ENCODE data around the gene TFAM. TPM values are rescaled to one million over a fixed set of nuclear protein-coding genes. Genes with fewer than 3 reads are reported as not detected.

The TFAM gene
- total and polyA plus RNA-seq, 2 of the 8 experiments (the other 6 are each of a cell fraction or from before 2014, with no cell fraction given) = 29.3 to 97.3 TPM

DNA sequence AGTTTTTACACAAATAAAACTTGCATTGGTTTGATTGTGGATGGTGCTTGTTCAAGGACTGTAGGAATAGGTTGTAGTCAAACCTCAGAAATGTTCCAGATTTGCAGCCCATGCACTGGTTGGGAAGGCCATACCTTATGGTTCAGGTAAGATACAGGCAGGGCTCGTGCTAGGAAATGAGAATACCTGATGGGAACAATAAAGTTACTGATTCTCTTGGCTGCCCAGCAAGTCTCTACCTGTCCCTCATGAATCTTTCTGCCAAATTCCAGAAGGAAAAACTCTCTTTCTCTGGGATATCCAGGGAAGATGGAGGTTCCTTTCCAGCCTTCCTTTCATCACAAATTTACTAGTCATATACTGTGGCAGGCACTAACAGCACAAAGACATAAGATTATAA, 53.8 kb downstream of the TFAM start:
- no peak overlapping the region for H3K4me2 ChIP-seq (ENCODE audit: insufficient read depth in 1 of 2, low read depth in 2 of 2, low read length in 2 of 2)
- TF ChIP-seq NANOG (IDR thresholded peaks at IDR 0.05; ENCODE audit: insufficient read depth, low read depth, low read length, poor library complexity, severe bottlenecking) (no peak), FOSL1 (IDR thresholded peaks at IDR 0.05; ENCODE audit: insufficient read depth, low read depth, low read length) (no peak), POU5F1 (IDR thresholded peaks at IDR 0.05; ENCODE audit: low read depth, low read length) (no peak), HDAC2 (IDR thresholded peaks at IDR 0.05; ENCODE audit: borderline replicate concordance in 1 of 2, low read depth in 2 of 2, low read length in 2 of 2) (no peak), TAF7 (optimal IDR thresholded peaks at IDR 0.05; ENCODE audit: borderline replicate concordance, low read depth, low read length) (no peak), SIN3A (conservative IDR thresholded peaks at IDR 0.05 in 1 of 2, IDR thresholded peaks at IDR 0.05 in 1 of 2; ENCODE audit: low read depth in 1 of 2, low read length in 2 of 2) (no peak), SIRT6 (IDR thresholded peaks at IDR 0.05; ENCODE audit: low read length) (no peak), POLR2AphosphoS5 (IDR thresholded peaks at IDR 0.05; ENCODE audit: low read depth, low read length) (no peak), JUN (IDR thresholded peaks at IDR 0.05; ENCODE audit: low read depth, low read length) (no peak), RNF2 (IDR thresholded peaks at IDR 0.05; ENCODE audit: borderline replicate concordance, low read depth, low read length, missing control alignments, poor library complexity, severe bottlenecking) (no peak), CEBPB (IDR thresholded peaks at IDR 0.05; ENCODE audit: low read depth, low read length) (no peak), GTF2F1 (IDR thresholded peaks at IDR 0.05; ENCODE audit: borderline replicate concordance, low read depth, low read length) (no peak), SP4 (IDR thresholded peaks at IDR 0.05; ENCODE audit: low read length) (no peak)
- TF ChIP-seq, protein P1, sequence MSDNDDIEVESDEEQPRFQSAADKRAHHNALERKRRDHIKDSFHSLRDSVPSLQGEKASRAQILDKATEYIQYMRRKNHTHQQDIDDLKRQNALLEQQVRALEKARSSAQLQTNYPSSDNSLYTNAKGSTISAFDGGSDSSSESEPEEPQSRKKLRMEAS (IDR thresholded peaks at IDR 0.05) = no peak

More for the DNA sequence above, 53.8 kb downstream of the TFAM start:
- H3K79me2 ChIP-seq (ENCODE audit: control insufficient read depth in 1 of 2, insufficient read depth in 2 of 2, low read length in 2 of 2) = no peaks in the 10 kb centered on the region
- H4K8ac ChIP-seq (ENCODE audit: extremely low read depth, insufficient read depth, low read length) = no peak overlapping the region
- H2BK12ac ChIP-seq (ENCODE audit: low read depth, low read length) = no peak overlapping the region
- H2AFZ ChIP-seq (ENCODE audit: low read length) = no peak overlapping the region
- no peak overlapping the region for H3K4me3 ChIP-seq (ENCODE audit: extremely low read depth in 1 of 4, insufficient read depth in 2 of 4, low read depth in 3 of 4, low read length in 4 of 4)
- no peak overlapping the region for H2BK20ac ChIP-seq (ENCODE audit: low read length)
- H3K36me3 ChIP-seq (ENCODE audit: control insufficient read depth in 2 of 4, insufficient read depth in 4 of 4, low read length in 3 of 4) = no peaks in the 10 kb centered on the region
- H4K91ac ChIP-seq (replicated peaks; ENCODE audit: insufficient read length, low read length) = no peak overlapping the region
- WGBS, 2 experiments (ENCODE audit: extremely low coverage in 1 of 2, insufficient coverage in 1 of 2, insufficient read length in 1 of 2, insufficient replicate concordance in 2 of 2, low coverage in 1 of 2, low lambda C conversion rate in 2 of 2, missing lambda C conversion rate in 1 of 2) = 96% methylated on average over 1 of the region's 1 CpG; no CpG with 5 or more reads in 1 of the 2 experiments
- no peak overlapping the region for H3K18ac ChIP-seq (ENCODE audit: extremely low read depth, low read length)
- DNase-seq (ENCODE audit: low read depth in 1 of 2, low spot score in 2 of 2) (no peak), FAIRE-seq (no peak)
- H3K9me3 ChIP-seq (ENCODE audit: insufficient read depth in 2 of 2, low read depth in 1 of 2, low read length in 1 of 2) = no peaks in the 10 kb centered on the region
- peaks cover 0 to 2% (median 0%) of the 10 kb centered on the region in 4 experiments; a peak in 2 of 7 replicates for H3K4me1 ChIP-seq (replicated peaks in 1 of 4; ENCODE audit: control insufficient read depth in 3 of 4, insufficient read depth in 4 of 4, low read length in 3 of 4)
- no peak overlapping the region for H3K4ac ChIP-seq (replicated peaks; ENCODE audit: insufficient read length, low read depth, low read length)
- CTCF ChIA-PET (ENCODE audit: partially characterized antibody) = interaction anchor here (1.0 to 1.6 kb wide), 2 partner anchors 16 to 132 kb away, joined by 3 read pairs; no protein-coding TSS in a partner anchor
- H2BK15ac ChIP-seq (ENCODE audit: low read length) = no peak overlapping the region
- no peak overlapping the region for H2AK5ac ChIP-seq (ENCODE audit: low read depth, low read length)
- H3K14ac ChIP-seq (ENCODE audit: insufficient read length) = no peak overlapping the region
- no peaks in the 10 kb centered on the region for H3K23me2 ChIP-seq (ENCODE audit: low read depth, low read length)
- H3K27ac ChIP-seq (ENCODE audit: low read depth, low read length) = no peak overlapping the region
- H2BK120ac ChIP-seq (replicated peaks; ENCODE audit: low read depth, low read length) = no peak overlapping the region
- H2BK5ac ChIP-seq (ENCODE audit: low read depth, low read length) = no peak overlapping the region
- POLR2A ChIA-PET (ENCODE audit: partially characterized antibody) = no interaction called here
- no peak overlapping the region for H3K23ac ChIP-seq (ENCODE audit: insufficient read length)
- H4K5ac ChIP-seq (ENCODE audit: insufficient read length, low read depth, low read length) = no peak overlapping the region
- H4K20me1 ChIP-seq (replicated peaks in 1 of 2; ENCODE audit: control insufficient read depth in 1 of 2, insufficient read depth in 2 of 2, low read length in 2 of 2) = no peaks in the 10 kb centered on the region
- no peaks in the 10 kb centered on the region for H3K27me3 ChIP-seq (replicated peaks in 1 of 4; ENCODE audit: control insufficient read depth in 3 of 4, extremely low read depth in 1 of 4, insufficient read depth in 3 of 4, low read length in 3 of 4)
- H3K9ac ChIP-seq (replicated peaks in 1 of 4; ENCODE audit: extremely low read depth in 1 of 4, low read depth in 3 of 4, low read length in 3 of 4) = no peak overlapping the region
- no peak overlapping the region for H3K56ac ChIP-seq (replicated peaks; ENCODE audit: insufficient read length, low read depth, low read length)
- no peaks in the 10 kb centered on the region for H3K79me1 ChIP-seq (ENCODE audit: low read depth, low read length)

Measured in H1 (cell line).